Middle frontal gyrus (tissue), 1 donor: ENCODE results near the gene MAP1LC3B.

Experiments
- DNase-seq: peaks from one replicate; pipeline ENCODE4 v3.0.0-alpha.2; 2015; ENCODE audit warnings: low spot score; ENCODE audit errors: extremely low spot score

The MAP1LC3B gene

GRCh38 chr16:87391950-87392820 is at the start of gene MAP1LC3B:
MAP1LC3B (plus strand) TSS chr16:87392336; CDS start chr16:87392428, 92 bp downstream.
- DNase-seq = peak; percentile 94

- DNase-seq = no peak
Observed at GRCh38 chr16:87342504-87342903, 49.6 kb upstream of the MAP1LC3B start.

GRCh38 chr16:87342978-87343752 is 49.0 kb upstream of the MAP1LC3B start:
- no peak for DNase-seq

GRCh38 chr16:87343753-87344050 is 48.4 kb upstream of the MAP1LC3B start:
- no peak for DNase-seq

- DNase-seq = no peak
Observed at GRCh38 chr16:87344165-87344930, 47.8 kb upstream of the MAP1LC3B start.

GRCh38 chr16:87344931-87345631 is 47.1 kb upstream of the MAP1LC3B start:
- no peak for DNase-seq

GRCh38 chr16:87345726-87346424 is 46.3 kb upstream of the MAP1LC3B start:
- DNase-seq = no peak

- DNase-seq = no peak
Observed at GRCh38 chr16:87346517-87347060, 45.5 kb upstream of the MAP1LC3B start.

GRCh38 chr16:87347932-87348615 is 44.1 kb upstream of the MAP1LC3B start:
- no peak for DNase-seq

GRCh38 chr16:87348616-87349157 is 43.4 kb upstream of the MAP1LC3B start:
- no peak for DNase-seq

- no peak for DNase-seq
Observed at GRCh38 chr16:87350031-87350430, 42.1 kb upstream of the MAP1LC3B start.

- DNase-seq = peak; percentile 30
Observed at GRCh38 chr16:87350681-87351319, 41.3 kb upstream of the MAP1LC3B start.

- DNase-seq = no peak
Observed at GRCh38 chr16:87351320-87351698, 40.8 kb upstream of the MAP1LC3B start.

- DNase-seq = no peak
Observed at GRCh38 chr16:87352818-87353217, 39.3 kb upstream of the MAP1LC3B start.

- DNase-seq = no peak
Observed at GRCh38 chr16:87353613-87354012, 38.5 kb upstream of the MAP1LC3B start.

- DNase-seq = no peak
Observed at GRCh38 chr16:87356491-87356853, 35.7 kb upstream of the MAP1LC3B start.

GRCh38 chr16:87358250-87358649 is 33.9 kb upstream of the MAP1LC3B start:
- no peak for DNase-seq

- no peak for DNase-seq
Observed at GRCh38 chr16:87358696-87359095, 33.4 kb upstream of the MAP1LC3B start.

- no peak for DNase-seq
Observed at GRCh38 chr16:87359121-87359520, 33.0 kb upstream of the MAP1LC3B start.
